Left lung (tissue), 10 donors: ENCODE measurements around the gene GIPC3. TPM values are rescaled to one million over a fixed set of nuclear protein-coding genes. Genes with fewer than 3 reads are reported as not detected.

Experiments
- ATAC-seq: fragments of 200-7000 bp; cut with Tn5 transposase; one replicate; pipeline ENCODE4 v1.9.1; 2020; ENCODE audit warnings: moderate library complexity
- DNase-seq, 4 donors: peaks; one replicate each; pipeline ENCODE4 v3.0.0-alpha.2; 2013 to 2020
- H3K27ac ChIP-seq, 2 donors: fragments of 200-600 bp; sonication (generic) in 1 of 2; one replicate each; pipeline versions ENCODE4 v1.5.0 to v1.8.0; 2020 to 2021
- H3K27me3 ChIP-seq, 2 donors: fragments of 200-600 bp; sonication (generic) in 1 of 2; one replicate each; pipeline versions ENCODE4 v1.5.0 to v1.8.0; 2020 to 2021
- H3K36me3 ChIP-seq, 2 donors: fragments of 200-600 bp; sonication (generic) in 1 of 2; one replicate each; pipeline versions ENCODE4 v1.5.0 to v1.8.0; 2020 to 2021
- H3K4me1 ChIP-seq, 2 donors: fragments of 200-600 bp; one replicate each; pipeline ENCODE4 v1.8.0; 2021
- H3K4me3 ChIP-seq, 2 donors: fragments of 200-600 bp; sonication (generic) in 1 of 2; one replicate each; pipeline versions ENCODE4 v1.5.0 to v1.8.0; 2020 to 2021; ENCODE audit warnings: mild to moderate bottlenecking in 1 of 2
- H3K9me3 ChIP-seq, 2 donors: fragments of 200-600 bp; sonication (generic) in 1 of 2; one replicate each; pipeline versions ENCODE4 v1.5.0 to v1.8.0; 2020 to 2021
- CTCF ChIP-seq, 2 donors: fragments of 200-600 bp; sonication (generic) in 1 of 2; IDR thresholded peaks; one replicate each; pipeline versions ENCODE4 v1.5.0 to v1.8.0; 2021; ENCODE audit warnings: antibody characterized with exemption in 2 of 2
- intact Hi-C, 2 donors: fragments of 100-400 bp; cut with DNase I; formaldehyde crosslinking; loops; one replicate each; pipeline versions ENCODE4 v1.11.2 to v1.14.2; 2022
- polyA plus RNA-seq, 6 donors: library from polyadenylated mRNA; unstranded; fragments of 120-200 nt; gene quantifications; one replicate each; pipeline ENCODE4 v1.2.1, GENCODE V29; 2013; ENCODE audit not compliant: insufficient read length in 6 of 6
- total RNA-seq, 2 donors: library from RNA; stranded (reverse); fragmentation: NEBNext Ultra II Directional; extraction: Animal tissue kit (Norgen Biotek cat#: 25700); gene quantifications; one replicate each; pipeline ENCODE4 v1.2.1, GENCODE V29; 2021
- donor health status: DM: no; HTN: yes; CAD: no.
- donor health status: DM: no; HTN: no; CAD: no.

GIPC3 gene
- total and polyA plus RNA-seq, 8 donors = 3.1 to 8.5 (median 4.4) TPM

GRCh38 chr19:3620817-3621547, 35.7 kb downstream of the GIPC3 start:
- H3K4me1 ChIP-seq = peaks cover 11 to 34% of the 10 kb centered on the region in 2 donors
- TF ChIP-seq CTCF (IDR thresholded peaks at IDR 0.05) = no peak
- no peaks in the 10 kb centered on the region for H3K27me3 ChIP-seq
- no peak overlapping the region for H3K4me3 ChIP-seq
- DNase-seq (no peak), ATAC-seq (no peak)
- no peaks in the 10 kb centered on the region for H3K9me3 ChIP-seq
- H3K36me3 ChIP-seq = peaks cover 0 to 68% of the 10 kb centered on the region in 2 donors
- intact Hi-C loops = no loop called here
- H3K27ac ChIP-seq = no peak overlapping the region

GRCh38 chr19:3621689-3622088, 36.4 kb downstream of the GIPC3 start:
- H3K27me3 ChIP-seq = no peaks in the 10 kb centered on the region

GRCh38 chr19:3622224-3622623, 36.9 kb downstream of the GIPC3 start:
- Histone ChIP-seq H3K36me3 (peaks cover 0 to 59% of the 10 kb centered on the region in 2 donors), H3K9me3 (no peaks in the 10 kb centered on the region), H3K4me1 (peaks cover 12 to 33% of the 10 kb centered on the region in 2 donors), H3K4me3 (no peak overlapping the region), H3K27me3 (no peaks in the 10 kb centered on the region), H3K27ac (no peak overlapping the region)
- TF ChIP-seq CTCF (IDR thresholded peaks at IDR 0.05) = no peak
- ATAC-seq = no peak
- DNase-seq = no peak
- intact Hi-C loops = no loop called here

More at GRCh38 chr19:3621689-3622088, 36.4 kb downstream of the GIPC3 start:
- H3K9me3 ChIP-seq = no peaks in the 10 kb centered on the region
- peaks cover 12 to 35% of the 10 kb centered on the region in 2 donors for H3K4me1 ChIP-seq
- DNase-seq (no peak), ATAC-seq (no peak)
- intact Hi-C loops = no loop called here
- no peak overlapping the region for H3K4me3 ChIP-seq
- peaks cover 0 to 64% of the 10 kb centered on the region in 2 donors for H3K36me3 ChIP-seq
- no peak for TF ChIP-seq CTCF (IDR thresholded peaks at IDR 0.05)
- H3K27ac ChIP-seq = no peak overlapping the region

GRCh38 chr19:3623716-3624115, 38.4 kb downstream of the GIPC3 start:
- Histone ChIP-seq H3K4me3 (no peak overlapping the region), H3K27ac (no peak overlapping the region), H3K9me3 (no peaks in the 10 kb centered on the region), H3K27me3 (no peaks in the 10 kb centered on the region), H3K4me1 (peaks cover 12 to 18% of the 10 kb centered on the region in 2 donors), H3K36me3 (peaks cover 0 to 52% of the 10 kb centered on the region in 2 donors)
- intact Hi-C loops = no loop called here
- no peak for TF ChIP-seq CTCF (IDR thresholded peaks at IDR 0.05)
- DNase-seq = peak in 1 of 4 donors; percentile 78
- no peak for ATAC-seq

- peaks cover 0 to 31% of the 10 kb centered on the region in 2 donors for H3K36me3 ChIP-seq
These were observed 40.8 kb downstream of the GIPC3 start for GRCh38 chr19:3625996-3626472.

More at GRCh38 chr19:3625996-3626472, 40.8 kb downstream of the GIPC3 start:
- intact Hi-C loops = no loop called here
- ATAC-seq (no peak), DNase-seq (peak in 1 of 4 donors; percentile 77)
- no peak for TF ChIP-seq CTCF (IDR thresholded peaks at IDR 0.05)
- no peaks in the 10 kb centered on the region for H3K27me3 ChIP-seq
- peaks cover 12 to 17% of the 10 kb centered on the region in 2 donors for H3K4me1 ChIP-seq
- H3K27ac ChIP-seq = peak overlapping the region in 1 of 2 donors; percentile 92
- H3K9me3 ChIP-seq = no peaks in the 10 kb centered on the region
- peak overlapping the region; percentile 93 to 98 for H3K4me3 ChIP-seq
